ENCODE results near the gene GBX2.

GRCh38 chr2:236129935-236130334 is 38.3 kb downstream of the GBX2 start:
- TF ChIP-seq CTCF (IDR thresholded peaks at IDR 0.05) (no peak), POLR2A (IDR thresholded peaks at IDR 0.05) (no peak)

All from esophagus squamous epithelium (tissue), 4 donors.